Activated CD4-positive, alpha-beta T cell treated with anti-CD3 and anti-CD28 coated beads, Interleukin-2, amount 10 ng/mL, durations not matched to agents 7 days and 5 days (primary cell): ENCODE measurements around the gene WNT5B. TPM values are rescaled to one million over a fixed set of nuclear protein-coding genes. Genes with fewer than 3 reads are reported as not detected.
A peak's percentile ranks its signal among the peaks of the same experiment; 100 is the strongest.
"Not testable (repeated sequence)": the region's sequence is repeated elsewhere in the genome, so short reads cannot be mapped to it uniquely, and the experiment has no call there.

Source experiments
- CTCF ChIA-PET: fragments of 350-600 bp; sonication (Branson Sonifier 250); formaldehyde crosslinking; loops from one replicate; lab custom pipeline; 2021; ENCODE audit warnings: antibody characterized with exemption; lab: Charles Lee
- POLR2A ChIA-PET: fragments of 350-600 bp; sonication (Branson Sonifier 250); formaldehyde crosslinking; loops from one replicate; lab custom pipeline; 2021; ENCODE audit warnings: antibody characterized with exemption; lab: Charles Lee
- DNase-seq: peaks from one replicate; pipeline ENCODE4 v3.0.0-alpha.2; 2020
- H3K27ac Mint-ChIP-seq: one replicate; pipeline ENCODE4 v1.8.0; 2021; ENCODE audit warnings: mild to moderate bottlenecking, moderate library complexity, mixed read lengths
- H3K27me3 Mint-ChIP-seq: one replicate; pipeline ENCODE4 v1.8.0; 2021; ENCODE audit warnings: mixed read lengths
- H3K36me3 Mint-ChIP-seq: one replicate; pipeline ENCODE4 v1.8.0; 2021; ENCODE audit warnings: low read depth, mixed read lengths
- H3K4me1 Mint-ChIP-seq: one replicate; pipeline ENCODE4 v1.8.0; 2021; ENCODE audit warnings: mixed read lengths
- H3K4me3 Mint-ChIP-seq: one replicate; pipeline ENCODE4 v1.8.0; 2021; ENCODE audit warnings: mild to moderate bottlenecking, moderate library complexity, mixed read lengths
- H3K9me3 Mint-ChIP-seq: one replicate; pipeline ENCODE4 v1.8.0; 2021; ENCODE audit warnings: mixed read lengths
- microRNA-seq: library from miRNA; unstranded; fragments of <30 nt; microRNA quantifications from one replicate; pipeline ENCODE4 v1.2.0, GENCODE V29; 2021; ENCODE audit warnings: borderline microRNAs expressed, borderline replicate concordance
- total RNA-seq, 2 experiments: library from RNA; stranded (reverse); gene quantifications; one replicate each; pipeline ENCODE4 v1.2.3, GENCODE V29; 2021

WNT5B gene
- total RNA-seq, 2 experiments from 2014 or later, result 0.15 TPM; not detected in 1

GRCh38 chr12:1692226-1692625 is 63.2 kb downstream of the WNT5B start:
- H3K36me3 Mint-ChIP-seq, result peaks cover 10% of the 10 kb centered on the region
- ChIA-PET CTCF (no interaction called here), POLR2A (no interaction called here)
- H3K4me1 Mint-ChIP-seq, result peaks cover 53% of the 10 kb centered on the region
- DNase-seq, result no peak
- no peaks in the 10 kb centered on the region for H3K9me3 Mint-ChIP-seq
- H3K27ac Mint-ChIP-seq, result peak overlapping the region; percentile 92
- H3K4me3 Mint-ChIP-seq, result peak overlapping the region; percentile 99
- H3K27me3 Mint-ChIP-seq, result peaks cover 3% of the 10 kb centered on the region

GRCh38 chr12:1692895-1693610 is 64.0 kb downstream of the WNT5B start:
- CTCF ChIA-PET, result interaction anchor here (0.7 to 1.5 kb wide), 3 partner anchors 21 to 234 kb away, joined by 3 to 4 read pairs (median 4); no protein-coding TSS in a partner anchor
- H3K9me3 Mint-ChIP-seq, result no peaks in the 10 kb centered on the region
- no peak for DNase-seq
- H3K27me3 Mint-ChIP-seq, result no peaks in the 10 kb centered on the region
- H3K27ac Mint-ChIP-seq, result no peak overlapping the region
- peaks cover 11% of the 10 kb centered on the region for H3K36me3 Mint-ChIP-seq
- POLR2A ChIA-PET, result no interaction called here
- H3K4me3 Mint-ChIP-seq, result peak overlapping the region; percentile 99
- peaks cover 56% of the 10 kb centered on the region for H3K4me1 Mint-ChIP-seq

GRCh38 chr12:1695097-1695496 is 66.1 kb downstream of the WNT5B start:
- H3K4me3 Mint-ChIP-seq, H3K27ac Mint-ChIP-seq, H3K9me3 Mint-ChIP-seq, H3K27me3 Mint-ChIP-seq, CTCF ChIA-PET, DNase-seq, POLR2A ChIA-PET: not testable (repeated sequence)
- Mint-ChIP-seq H3K36me3 (peaks cover 16% of the 10 kb centered on the region), H3K4me1 (peaks cover 51% of the 10 kb centered on the region)

DNA sequence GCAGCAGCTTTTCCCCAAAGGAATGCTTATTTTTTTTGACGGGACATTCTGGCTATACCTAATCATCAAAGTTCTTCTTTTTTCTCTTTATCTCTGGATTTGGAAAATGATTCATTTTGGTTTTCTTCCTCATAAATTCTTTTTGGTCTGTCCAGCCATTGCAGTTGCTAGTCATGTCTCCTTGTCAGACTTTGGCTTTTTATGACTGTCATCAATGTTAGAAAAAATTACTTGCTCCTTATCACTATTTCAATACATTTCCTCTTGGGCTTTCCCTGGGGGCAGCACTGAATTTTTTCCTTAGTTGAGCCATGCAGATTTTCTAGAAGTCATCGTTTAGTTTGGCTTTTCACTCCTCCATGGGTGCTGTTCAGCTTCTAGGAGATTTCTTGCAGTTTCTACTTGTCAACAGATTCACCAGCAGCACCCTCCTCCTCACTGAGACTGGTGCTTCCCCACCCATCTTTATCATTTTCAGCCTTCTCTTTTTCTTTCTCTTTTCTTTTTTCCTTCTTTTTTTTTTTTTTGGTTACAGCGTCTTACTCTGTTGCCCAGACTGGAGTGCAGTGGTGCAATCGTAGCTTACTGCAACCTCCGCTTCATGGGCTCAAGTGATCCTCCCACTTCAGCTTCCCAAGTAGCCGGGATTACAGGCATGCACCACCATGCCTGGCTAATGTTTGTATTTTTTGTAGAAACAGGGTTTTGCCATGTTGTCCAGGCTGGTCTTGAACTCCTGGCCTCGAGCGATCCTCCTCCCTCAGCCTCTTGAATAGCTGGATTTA is 67.0 kb downstream of the WNT5B start:
- Mint-ChIP-seq H3K27me3 (no peaks in the 10 kb centered on the region), H3K27ac (no peak overlapping the region), H3K4me1 (peaks cover 49% of the 10 kb centered on the region), H3K9me3 (no peaks in the 10 kb centered on the region), H3K4me3 (no peak overlapping the region), H3K36me3 (peaks cover 16% of the 10 kb centered on the region)
- no peak for DNase-seq
- POLR2A ChIA-PET, result no interaction called here
- CTCF ChIA-PET, result interaction anchor here (0.6 to 2.9 kb wide), 3 partner anchors 43 to 1513 kb away, joined by 3 to 9 read pairs (median 3); no protein-coding TSS in a partner anchor

DNA sequence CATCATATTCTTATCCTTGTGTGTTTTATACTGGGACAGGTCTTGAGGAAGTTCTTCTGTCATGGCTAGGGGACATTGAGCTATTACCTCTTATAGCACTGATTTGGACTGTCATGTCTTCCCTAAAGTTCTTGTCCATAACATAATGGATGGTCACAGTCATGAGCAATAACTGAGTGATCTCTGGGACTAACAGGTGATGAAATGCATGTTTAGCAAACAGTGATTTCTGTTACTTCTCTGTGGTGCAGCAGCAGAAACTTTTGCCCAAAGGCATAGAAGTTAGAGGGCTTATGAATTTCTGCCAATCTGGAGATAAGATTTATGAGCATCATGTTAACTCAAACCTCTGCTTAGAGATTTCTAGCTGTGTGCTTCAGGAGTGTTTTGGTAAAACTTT is 67.8 kb downstream of the WNT5B start:
- Mint-ChIP-seq H3K27ac (no peak overlapping the region), H3K4me1 (peaks cover 45% of the 10 kb centered on the region), H3K4me3 (no peak overlapping the region), H3K9me3 (no peaks in the 10 kb centered on the region), H3K36me3 (peaks cover 16% of the 10 kb centered on the region), H3K27me3 (no peaks in the 10 kb centered on the region)
- no peak for DNase-seq
- ChIA-PET CTCF (interaction anchor here (0.7 to 2.9 kb wide), 3 partner anchors 8 to 85 kb away, joined by 3 to 9 read pairs (median 3); no protein-coding TSS in a partner anchor), POLR2A (no interaction called here)

Small RNAs within 50 kb of the gene (microRNA-seq; reads per million reads assigned to microRNA genes)
- gene MIR3649, result not detected

Other genes with a start within 250 kb of the WNT5B start
- 10 to 100 TPM; 24.3 to 26.4 TPM for gene FBXL14, start 34.6 kb upstream of the WNT5B start, total RNA-seq
- gene ADIPOR2, start 61.8 kb downstream of the WNT5B start, total RNA-seq, result 10 to 100 TPM; 47.7 to 51.7 TPM
- gene LRTM2, start 191.3 kb downstream of the WNT5B start, total RNA-seq, result not detected